Liver (tissue), 9 donors: ENCODE data around the gene GPATCH3. TPM values are rescaled to one million over a fixed set of nuclear protein-coding genes. Genes with fewer than 3 reads are reported as not detected.

ENCODE experiments used
- DNase-seq: peaks from one replicate; pipeline ENCODE4 v3.0.0-alpha.2; 2017; ENCODE audit warnings: low spot score
- H3K27ac ChIP-seq, 2 donors: one replicate each; pipeline ENCODE4 v1.7.0; 2013; ENCODE audit warnings: inconsistent platforms in 2 of 2, low read length in 2 of 2, control low read depth in 1 of 2, low read depth in 1 of 2, mild to moderate bottlenecking in 1 of 2
- H3K27me3 ChIP-seq, 4 donors: one replicate each; pipeline versions ENCODE4 v1.6.1 to v1.7.0; 2013; ENCODE audit warnings: low read length in 3 of 4, inconsistent platforms in 1 of 4, mild to moderate bottlenecking in 1 of 4, moderate library complexity in 1 of 4; ENCODE audit not compliant: control insufficient read depth in 4 of 4, insufficient read depth in 4 of 4
- H3K36me3 ChIP-seq, 4 donors: one replicate each; pipeline versions ENCODE4 v1.6.1 to v1.7.0; 2013; ENCODE audit warnings: low read length in 3 of 4, mild to moderate bottlenecking in 3 of 4, low read depth in 1 of 4, moderate library complexity in 1 of 4; ENCODE audit not compliant: control insufficient read depth in 4 of 4, insufficient read depth in 3 of 4
- H3K4me1 ChIP-seq, 4 donors: one replicate each; pipeline versions ENCODE4 v1.6.1 to v1.7.0; 2013; ENCODE audit warnings: low read length in 3 of 4, mild to moderate bottlenecking in 3 of 4, moderate library complexity in 1 of 4; ENCODE audit not compliant: control insufficient read depth in 4 of 4, insufficient read depth in 4 of 4
- H3K4me3 ChIP-seq, 3 donors: one replicate each; pipeline versions ENCODE4 v1.6.1 to v1.7.0; 2013; ENCODE audit warnings: low read length in 3 of 3, control low read depth in 1 of 3, low read depth in 1 of 3, mild to moderate bottlenecking in 1 of 3
- H3K9ac ChIP-seq, 2 donors: one replicate each; pipeline ENCODE4 v1.7.0; 2013; ENCODE audit warnings: low read length in 2 of 2, mild to moderate bottlenecking in 2 of 2, moderate library complexity in 2 of 2, control low read depth in 1 of 2, low read depth in 1 of 2
- H3K9me3 ChIP-seq, 4 donors: one replicate each; pipeline versions ENCODE4 v1.6.1 to v1.7.0; 2013; ENCODE audit warnings: low read length in 3 of 4; ENCODE audit not compliant: control insufficient read depth in 4 of 4
- EGR1 ChIP-seq, 2 donors: IDR thresholded peaks; 2 replicates each; pipeline ENCODE4 v1.6.1; 2016 to 2018; ENCODE audit warnings: antibody characterized with exemption in 2 of 2, low read depth in 2 of 2
- FOXA1 ChIP-seq: IDR thresholded peaks from 2 replicates; pipeline ENCODE4 v1.6.1; 2016; ENCODE audit warnings: antibody characterized with exemption
- FOXA2 ChIP-seq: IDR thresholded peaks from 2 replicates; pipeline ENCODE4 v1.6.1; 2016; ENCODE audit warnings: antibody characterized with exemption
- GABPA ChIP-seq, 2 donors: IDR thresholded peaks in 1 of 2; conservative IDR thresholded peaks in 1 of 2; 2 replicates each; pipeline ENCODE4 v1.6.1; 2016; ENCODE audit warnings: antibody characterized with exemption in 2 of 2, mild to moderate bottlenecking in 1 of 2, moderate library complexity in 1 of 2
- HNF4A ChIP-seq, 2 donors: conservative IDR thresholded peaks; 2 replicates each; pipeline ENCODE4 v1.6.1; 2016; ENCODE audit warnings: antibody characterized with exemption in 2 of 2, mild to moderate bottlenecking in 2 of 2
- HNF4G ChIP-seq: IDR thresholded peaks from 2 replicates; pipeline ENCODE4 v1.6.1; 2016; ENCODE audit warnings: antibody characterized with exemption
- JUND ChIP-seq, 2 donors: IDR thresholded peaks; 2 replicates each; pipeline ENCODE4 v1.6.1; 2016; ENCODE audit warnings: antibody characterized with exemption in 2 of 2
- NR2F2 ChIP-seq: IDR thresholded peaks from 2 replicates; pipeline ENCODE4 v1.6.1; 2016; ENCODE audit warnings: antibody characterized with exemption
- RAD21 ChIP-seq, 2 donors: IDR thresholded peaks; 2 replicates each; pipeline ENCODE4 v1.6.1; 2016; ENCODE audit warnings: antibody characterized with exemption in 2 of 2, mild to moderate bottlenecking in 2 of 2
- RXRA ChIP-seq, 2 donors: IDR thresholded peaks; 2 replicates each; pipeline ENCODE4 v1.6.1; 2017 to 2018; ENCODE audit warnings: antibody characterized with exemption in 2 of 2, mild to moderate bottlenecking in 1 of 2
- SP1 ChIP-seq: IDR thresholded peaks from 2 replicates; pipeline ENCODE4 v1.6.1; 2018; ENCODE audit warnings: antibody characterized with exemption, mild to moderate bottlenecking
- TAF1 ChIP-seq: conservative IDR thresholded peaks from 2 replicates; pipeline ENCODE4 v1.6.1; 2016; ENCODE audit warnings: antibody characterized with exemption, mild to moderate bottlenecking
- YY1 ChIP-seq: IDR thresholded peaks from 2 replicates; pipeline ENCODE4 v1.6.1; 2016; ENCODE audit warnings: antibody characterized with exemption, mild to moderate bottlenecking
- WGBS: extraction: QIAGEN DNeasy Blood & Tissue Kit; methylation state at CpG from one replicate; pipeline ENCODE4 v1.1.7; 2013; 5-methylcytosine and 5-hydroxymethylcytosine counted together
- polyA plus RNA-seq, 2 donors: library from polyadenylated mRNA; stranded (reverse) in 1 of 2; unstranded in 1 of 2; fragments of 200-250 nt in 1 of 2; fragments of >200 nt in 1 of 2; fragmentation: Nextera tagmentation in 1 of 2; extraction: Ambion mirVana in 1 of 2; gene quantifications; one replicate each; pipeline versions ENCODE4 v1.2.1 to v1.2.3, GENCODE V29; 2013 to 2015
- total RNA-seq, 2 donors: library from RNA; depleted of rRNA; stranded (reverse); fragments of >200 nt; gene quantifications; one replicate each; pipeline ENCODE4 v1.2.3, GENCODE V29; 2014
- TF ChIP-seq, protein P1 (sequence below): IDR thresholded peaks from 2 replicates; pipeline ENCODE4 v1.6.1; 2016; ENCODE audit warnings: antibody characterized with exemption
- TF ChIP-seq, protein P2 (sequence below): IDR thresholded peaks from 2 replicates; pipeline ENCODE4 v1.6.1; 2016; ENCODE audit warnings: antibody characterized with exemption
- TF ChIP-seq, protein P3 (sequence below): IDR thresholded peaks from 2 replicates; pipeline ENCODE4 v1.6.1; 2016; ENCODE audit warnings: antibody characterized with exemption
- TF ChIP-seq, protein P4 (sequence below): IDR thresholded peaks from 2 replicates; pipeline ENCODE4 v1.6.1; 2016; ENCODE audit warnings: antibody characterized with exemption, mild to moderate bottlenecking
- TF ChIP-seq, protein P5 (sequence below): fragments of 150-350 bp; IDR thresholded peaks from 2 replicates; pipeline ENCODE4 v1.5.1; 2017; ENCODE audit warnings: improper control_type of control experiment, low read depth, low read length; ENCODE audit not compliant: missing input control
- donor health status: healthy.
- donor health status: healthy.
- donor health status: healthy.
- donor health status: healthy.
- donor health status: healthy.

GPATCH3 gene
- total and polyA plus RNA-seq, 4 donors: 5.8 to 6.3 (median 6.2) TPM

DNA sequence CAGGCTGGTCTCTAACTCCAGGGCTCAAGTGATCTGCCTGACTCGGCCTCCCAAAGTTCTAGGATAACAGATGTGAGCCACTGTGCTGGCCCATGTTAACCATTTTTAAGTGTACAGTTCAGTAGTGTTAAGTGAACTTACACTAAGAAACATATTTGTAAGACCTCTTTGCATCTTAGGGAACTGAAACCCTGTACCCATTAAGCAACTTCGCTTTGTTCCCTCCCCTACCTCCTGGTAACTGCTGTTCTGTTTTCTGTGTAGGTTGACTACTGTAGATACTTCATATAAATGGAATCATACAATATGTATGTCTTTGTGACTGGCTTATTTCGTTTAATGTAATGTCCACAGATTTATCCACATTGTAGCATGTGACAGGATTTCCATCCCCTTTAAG, 32.3 kb upstream of the GPATCH3 start:
- TF ChIP-seq FOXA1: no peak
- TF ChIP-seq TAF1: no peak
- no peak for TF ChIP-seq SP1
- no peak for TF ChIP-seq EGR1 (IDR thresholded peaks at IDR 0.05; ENCODE audit: low read depth in 2 of 2)
- no peak for TF ChIP-seq RXRA (IDR thresholded peaks at IDR 0.05)
- TF ChIP-seq, protein P1, sequence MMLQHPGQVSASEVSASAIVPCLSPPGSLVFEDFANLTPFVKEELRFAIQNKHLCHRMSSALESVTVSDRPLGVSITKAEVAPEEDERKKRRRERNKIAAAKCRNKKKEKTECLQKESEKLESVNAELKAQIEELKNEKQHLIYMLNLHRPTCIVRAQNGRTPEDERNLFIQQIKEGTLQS: no peak
- TF ChIP-seq JUND (IDR thresholded peaks at IDR 0.05): no peak
- TF ChIP-seq, protein P2, sequence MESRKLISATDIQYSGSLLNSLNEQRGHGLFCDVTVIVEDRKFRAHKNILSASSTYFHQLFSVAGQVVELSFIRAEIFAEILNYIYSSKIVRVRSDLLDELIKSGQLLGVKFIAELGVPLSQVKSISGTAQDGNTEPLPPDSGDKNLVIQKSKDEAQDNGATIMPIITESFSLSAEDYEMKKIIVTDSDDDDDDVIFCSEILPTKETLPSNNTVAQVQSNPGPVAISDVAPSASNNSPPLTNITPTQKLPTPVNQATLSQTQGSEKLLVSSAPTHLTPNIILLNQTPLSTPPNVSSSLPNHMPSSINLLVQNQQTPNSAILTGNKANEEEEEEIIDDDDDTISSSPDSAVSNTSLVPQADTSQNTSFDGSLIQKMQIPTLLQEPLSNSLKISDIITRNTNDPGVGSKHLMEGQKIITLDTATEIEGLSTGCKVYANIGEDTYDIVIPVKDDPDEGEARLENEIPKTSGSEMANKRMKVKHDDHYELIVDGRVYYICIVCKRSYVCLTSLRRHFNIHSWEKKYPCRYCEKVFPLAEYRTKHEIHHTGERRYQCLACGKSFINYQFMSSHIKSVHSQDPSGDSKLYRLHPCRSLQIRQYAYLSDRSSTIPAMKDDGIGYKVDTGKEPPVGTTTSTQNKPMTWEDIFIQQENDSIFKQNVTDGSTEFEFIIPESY: no peak
- Histone ChIP-seq H3K36me3 (peaks cover 9 to 29% (median 18%) of the 10 kb centered on the region in 4 donors), H3K27me3 (no peaks in the 10 kb centered on the region), H3K27ac (no peak overlapping the region), H3K9ac (no peak overlapping the region), H3K4me1 (peaks cover 6 to 11% (median 10%) of the 10 kb centered on the region in 4 donors), H3K9me3 (no peaks in the 10 kb centered on the region), H3K4me3 (no peak overlapping the region)
- WGBS: 90% methylated on average over 3 of the region's 3 CpGs
- DNase-seq: no peak

DNA sequence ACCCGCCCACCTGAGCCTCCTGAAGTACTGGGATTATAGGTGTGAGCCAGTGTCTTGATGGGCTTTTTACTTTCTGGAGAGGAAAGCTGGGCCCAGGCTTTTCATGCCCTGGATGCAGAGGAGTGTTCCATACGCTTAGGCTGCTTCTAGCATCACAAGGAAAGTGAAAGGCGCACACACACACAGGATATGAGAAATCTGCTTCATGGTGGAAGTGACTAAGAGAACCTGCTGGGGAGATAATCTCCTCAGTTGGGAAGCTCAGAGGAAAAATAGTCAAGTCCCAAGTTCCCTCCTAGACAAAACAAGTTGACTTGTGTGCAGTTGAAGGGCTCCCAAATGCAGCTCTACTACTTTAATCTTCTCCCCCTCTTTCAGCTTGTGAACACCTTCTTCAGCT, 23.4 kb upstream of the GPATCH3 start:
- no peak for DNase-seq
- H3K27me3 ChIP-seq: no peaks in the 10 kb centered on the region
- no peak overlapping the region for H3K27ac ChIP-seq
- peaks cover 4 to 20% (median 12%) of the 10 kb centered on the region in 4 donors for H3K4me1 ChIP-seq
- no peak overlapping the region for H3K4me3 ChIP-seq
- TF ChIP-seq NR2F2 (no peak), YY1 (no peak), RXRA (IDR thresholded peaks at IDR 0.05) (no peak), JUND (IDR thresholded peaks at IDR 0.05) (no peak), GABPA (IDR thresholded peaks at IDR 0.05 in 1 of 2, conservative IDR thresholded peaks at IDR 0.05 in 1 of 2) (no peak), RAD21 (IDR thresholded peaks at IDR 0.05) (no peak), TAF1 (no peak), HNF4G (no peak), EGR1 (IDR thresholded peaks at IDR 0.05; ENCODE audit: low read depth in 2 of 2) (no peak), SP1 (no peak), FOXA2 (no peak), HNF4A (conservative IDR thresholded peaks at IDR 0.05) (no peak), FOXA1 (no peak)
- TF ChIP-seq, protein P3, sequence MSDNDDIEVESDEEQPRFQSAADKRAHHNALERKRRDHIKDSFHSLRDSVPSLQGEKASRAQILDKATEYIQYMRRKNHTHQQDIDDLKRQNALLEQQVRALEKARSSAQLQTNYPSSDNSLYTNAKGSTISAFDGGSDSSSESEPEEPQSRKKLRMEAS: no peak
- TF ChIP-seq, protein P4, sequence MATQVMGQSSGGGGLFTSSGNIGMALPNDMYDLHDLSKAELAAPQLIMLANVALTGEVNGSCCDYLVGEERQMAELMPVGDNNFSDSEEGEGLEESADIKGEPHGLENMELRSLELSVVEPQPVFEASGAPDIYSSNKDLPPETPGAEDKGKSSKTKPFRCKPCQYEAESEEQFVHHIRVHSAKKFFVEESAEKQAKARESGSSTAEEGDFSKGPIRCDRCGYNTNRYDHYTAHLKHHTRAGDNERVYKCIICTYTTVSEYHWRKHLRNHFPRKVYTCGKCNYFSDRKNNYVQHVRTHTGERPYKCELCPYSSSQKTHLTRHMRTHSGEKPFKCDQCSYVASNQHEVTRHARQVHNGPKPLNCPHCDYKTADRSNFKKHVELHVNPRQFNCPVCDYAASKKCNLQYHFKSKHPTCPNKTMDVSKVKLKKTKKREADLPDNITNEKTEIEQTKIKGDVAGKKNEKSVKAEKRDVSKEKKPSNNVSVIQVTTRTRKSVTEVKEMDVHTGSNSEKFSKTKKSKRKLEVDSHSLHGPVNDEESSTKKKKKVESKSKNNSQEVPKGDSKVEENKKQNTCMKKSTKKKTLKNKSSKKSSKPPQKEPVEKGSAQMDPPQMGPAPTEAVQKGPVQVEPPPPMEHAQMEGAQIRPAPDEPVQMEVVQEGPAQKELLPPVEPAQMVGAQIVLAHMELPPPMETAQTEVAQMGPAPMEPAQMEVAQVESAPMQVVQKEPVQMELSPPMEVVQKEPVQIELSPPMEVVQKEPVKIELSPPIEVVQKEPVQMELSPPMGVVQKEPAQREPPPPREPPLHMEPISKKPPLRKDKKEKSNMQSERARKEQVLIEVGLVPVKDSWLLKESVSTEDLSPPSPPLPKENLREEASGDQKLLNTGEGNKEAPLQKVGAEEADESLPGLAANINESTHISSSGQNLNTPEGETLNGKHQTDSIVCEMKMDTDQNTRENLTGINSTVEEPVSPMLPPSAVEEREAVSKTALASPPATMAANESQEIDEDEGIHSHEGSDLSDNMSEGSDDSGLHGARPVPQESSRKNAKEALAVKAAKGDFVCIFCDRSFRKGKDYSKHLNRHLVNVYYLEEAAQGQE: no peak
- TF ChIP-seq, protein P1: no peak
- TF ChIP-seq, protein P2: no peak
- TF ChIP-seq, protein P5, sequence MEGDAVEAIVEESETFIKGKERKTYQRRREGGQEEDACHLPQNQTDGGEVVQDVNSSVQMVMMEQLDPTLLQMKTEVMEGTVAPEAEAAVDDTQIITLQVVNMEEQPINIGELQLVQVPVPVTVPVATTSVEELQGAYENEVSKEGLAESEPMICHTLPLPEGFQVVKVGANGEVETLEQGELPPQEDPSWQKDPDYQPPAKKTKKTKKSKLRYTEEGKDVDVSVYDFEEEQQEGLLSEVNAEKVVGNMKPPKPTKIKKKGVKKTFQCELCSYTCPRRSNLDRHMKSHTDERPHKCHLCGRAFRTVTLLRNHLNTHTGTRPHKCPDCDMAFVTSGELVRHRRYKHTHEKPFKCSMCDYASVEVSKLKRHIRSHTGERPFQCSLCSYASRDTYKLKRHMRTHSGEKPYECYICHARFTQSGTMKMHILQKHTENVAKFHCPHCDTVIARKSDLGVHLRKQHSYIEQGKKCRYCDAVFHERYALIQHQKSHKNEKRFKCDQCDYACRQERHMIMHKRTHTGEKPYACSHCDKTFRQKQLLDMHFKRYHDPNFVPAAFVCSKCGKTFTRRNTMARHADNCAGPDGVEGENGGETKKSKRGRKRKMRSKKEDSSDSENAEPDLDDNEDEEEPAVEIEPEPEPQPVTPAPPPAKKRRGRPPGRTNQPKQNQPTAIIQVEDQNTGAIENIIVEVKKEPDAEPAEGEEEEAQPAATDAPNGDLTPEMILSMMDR: no peak
- H3K36me3 ChIP-seq: peaks cover 1 to 26% (median 16%) of the 10 kb centered on the region in 4 donors
- H3K9ac ChIP-seq: no peak overlapping the region
- WGBS: 93% methylated on average over 3 of the region's 3 CpGs
- no peaks in the 10 kb centered on the region for H3K9me3 ChIP-seq
